Mesothelial cell of epicardium (in vitro differentiated cells): ENCODE data around the gene ANAPC15. TPM values are rescaled to one million over a fixed set of nuclear protein-coding genes. Genes with fewer than 3 reads are reported as not detected.
A peak's percentile ranks its signal among the peaks of the same experiment; 100 is the strongest.
"Not testable (repeated sequence)": the region's sequence is repeated elsewhere in the genome, so short reads cannot be mapped to it uniquely, and the experiment has no call there.

Source experiments
- DNase-seq, 2 experiments: peaks; one replicate each; pipeline ENCODE4 v3.0.0; 2021; ENCODE audit warnings: low spot score in 2 of 2; ENCODE audit not compliant: unreplicated experiment in 2 of 2
- H3K27ac Mint-ChIP-seq: 2 replicates; pipeline ENCODE4 v1.8.0; 2021; ENCODE audit warnings: mixed read lengths
- H3K27me3 Mint-ChIP-seq: 2 replicates; pipeline ENCODE4 v1.8.0; 2021; ENCODE audit warnings: low read depth, mixed read lengths
- H3K36me3 Mint-ChIP-seq: 2 replicates; pipeline ENCODE4 v1.8.0; 2021; ENCODE audit warnings: mixed read lengths
- H3K4me1 Mint-ChIP-seq: 2 replicates; pipeline ENCODE4 v1.8.0; 2021; ENCODE audit warnings: mixed read lengths
- H3K4me3 Mint-ChIP-seq: 2 replicates; pipeline ENCODE4 v1.8.0; 2021; ENCODE audit warnings: mild to moderate bottlenecking, moderate library complexity, mixed read lengths
- H3K9me3 Mint-ChIP-seq: 2 replicates; pipeline ENCODE4 v1.8.0; 2021; ENCODE audit warnings: mixed read lengths
- total RNA-seq: library from RNA; stranded (reverse); gene quantifications from 3 replicates; pipeline ENCODE4 v1.2.1, GENCODE V29; 2021
- TF ChIP-seq, protein P1 (sequence below): fragments of 200-600 bp; sonication (generic); IDR thresholded peaks from one replicate; pipeline ENCODE4 v1.5.0; 2021; ENCODE audit warnings: antibody characterized with exemption; ENCODE audit not compliant: unreplicated experiment

The ANAPC15 gene
- total RNA-seq, 1 donor from 2014 or later, result 39.3 TPM

DNA sequence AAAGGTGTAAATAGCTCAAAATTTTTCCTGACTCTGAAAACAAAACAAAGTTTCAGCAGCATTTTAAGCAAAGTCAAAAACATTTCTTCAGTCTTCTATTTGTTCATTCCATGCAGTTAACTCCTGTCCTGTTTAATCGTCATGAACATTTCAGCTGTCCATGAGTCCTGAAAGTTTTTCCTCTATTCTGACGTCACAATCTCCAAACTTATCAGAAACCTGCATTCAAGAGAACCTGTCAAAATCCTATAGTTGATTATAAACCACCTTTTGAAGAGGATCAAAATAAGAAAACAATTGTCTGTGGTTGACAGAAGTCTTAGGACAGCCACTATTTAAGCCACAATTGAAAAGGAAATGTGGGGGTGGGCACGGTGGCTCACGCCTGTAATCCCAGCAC, 38.4 kb upstream of the ANAPC15 start:
- DNase-seq, result no peak
- Mint-ChIP-seq H3K27me3 (no peaks in the 10 kb centered on the region), H3K9me3 (no peaks in the 10 kb centered on the region), H3K27ac (no peak overlapping the region), H3K4me3 (no peak overlapping the region), H3K4me1 (no peaks in the 10 kb centered on the region), H3K36me3 (no peaks in the 10 kb centered on the region)
- TF ChIP-seq, protein P1, sequence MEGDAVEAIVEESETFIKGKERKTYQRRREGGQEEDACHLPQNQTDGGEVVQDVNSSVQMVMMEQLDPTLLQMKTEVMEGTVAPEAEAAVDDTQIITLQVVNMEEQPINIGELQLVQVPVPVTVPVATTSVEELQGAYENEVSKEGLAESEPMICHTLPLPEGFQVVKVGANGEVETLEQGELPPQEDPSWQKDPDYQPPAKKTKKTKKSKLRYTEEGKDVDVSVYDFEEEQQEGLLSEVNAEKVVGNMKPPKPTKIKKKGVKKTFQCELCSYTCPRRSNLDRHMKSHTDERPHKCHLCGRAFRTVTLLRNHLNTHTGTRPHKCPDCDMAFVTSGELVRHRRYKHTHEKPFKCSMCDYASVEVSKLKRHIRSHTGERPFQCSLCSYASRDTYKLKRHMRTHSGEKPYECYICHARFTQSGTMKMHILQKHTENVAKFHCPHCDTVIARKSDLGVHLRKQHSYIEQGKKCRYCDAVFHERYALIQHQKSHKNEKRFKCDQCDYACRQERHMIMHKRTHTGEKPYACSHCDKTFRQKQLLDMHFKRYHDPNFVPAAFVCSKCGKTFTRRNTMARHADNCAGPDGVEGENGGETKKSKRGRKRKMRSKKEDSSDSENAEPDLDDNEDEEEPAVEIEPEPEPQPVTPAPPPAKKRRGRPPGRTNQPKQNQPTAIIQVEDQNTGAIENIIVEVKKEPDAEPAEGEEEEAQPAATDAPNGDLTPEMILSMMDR, result no peak

DNA sequence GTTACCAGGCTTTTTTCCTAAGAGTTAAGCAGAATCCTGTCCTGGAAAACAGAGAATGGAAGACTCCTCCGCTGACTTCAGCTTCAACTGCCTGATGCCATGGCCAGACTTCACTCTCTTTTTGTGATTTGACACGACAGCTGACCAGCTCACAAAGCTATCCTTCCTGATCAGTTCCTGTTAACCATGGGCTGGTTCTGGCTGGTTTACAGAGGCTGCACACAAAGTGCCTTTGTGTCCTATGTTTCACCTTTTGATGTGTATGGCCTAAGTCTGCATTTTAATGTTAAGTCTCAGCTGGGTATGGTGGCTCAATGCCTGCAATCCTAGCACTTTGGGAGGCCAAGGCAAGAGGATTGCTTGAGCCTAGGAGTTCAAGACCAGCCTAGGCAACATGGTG, 34.1 kb upstream of the ANAPC15 start:
- Mint-ChIP-seq H3K9me3 (no peaks in the 10 kb centered on the region), H3K4me1 (peaks cover 11% of the 10 kb centered on the region), H3K36me3 (no peaks in the 10 kb centered on the region), H3K4me3 (no peak overlapping the region), H3K27ac (no peak overlapping the region), H3K27me3 (no peaks in the 10 kb centered on the region)
- no peak for DNase-seq
- TF ChIP-seq, protein P1, result no peak

- TF ChIP-seq, protein P1, result no peak
- Mint-ChIP-seq H3K36me3 (no peaks in the 10 kb centered on the region), H3K4me3 (no peak overlapping the region), H3K27ac (no peak overlapping the region), H3K9me3 (no peaks in the 10 kb centered on the region), H3K27me3 (no peaks in the 10 kb centered on the region), H3K4me1 (peaks cover 13% of the 10 kb centered on the region)
- DNase-seq, result no peak
These were observed 32.5 kb upstream of the ANAPC15 start for GRCh38 chr11:72144807-72145565.

DNA sequence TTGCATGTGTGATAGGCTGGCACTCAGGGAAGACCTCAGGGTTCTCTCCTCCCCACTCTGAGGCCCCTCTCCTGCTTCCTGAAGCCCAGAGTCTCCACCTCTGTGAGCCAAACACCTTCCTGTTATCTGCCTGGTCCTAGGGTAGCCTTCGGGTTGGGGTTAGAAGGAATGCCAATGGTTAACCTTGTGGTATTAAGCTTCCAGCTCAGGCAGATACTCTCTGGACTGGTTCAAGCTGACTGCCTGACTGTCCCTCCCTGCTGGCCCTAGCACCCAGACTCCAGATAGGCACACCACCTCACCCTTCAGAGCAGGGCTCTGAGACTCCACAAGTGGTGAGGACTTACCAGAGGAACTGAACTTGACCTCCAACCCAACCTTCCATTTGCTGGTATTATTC, 30.0 kb upstream of the ANAPC15 start:
- H3K36me3 Mint-ChIP-seq, H3K27ac Mint-ChIP-seq, DNase-seq, H3K27me3 Mint-ChIP-seq, H3K4me3 Mint-ChIP-seq, H3K9me3 Mint-ChIP-seq: not testable (repeated sequence)
- H3K4me1 Mint-ChIP-seq, result peaks cover 13% of the 10 kb centered on the region

- not testable (repeated sequence) for H3K9me3 Mint-ChIP-seq, H3K36me3 Mint-ChIP-seq, H3K27me3 Mint-ChIP-seq, DNase-seq, H3K4me3 Mint-ChIP-seq
- Mint-ChIP-seq H3K4me1 (peaks cover 13% of the 10 kb centered on the region), H3K27ac (peak overlapping the region; percentile 31)
These were observed 29.6 kb upstream of the ANAPC15 start for GRCh38 chr11:72142086-72142485.

DNA sequence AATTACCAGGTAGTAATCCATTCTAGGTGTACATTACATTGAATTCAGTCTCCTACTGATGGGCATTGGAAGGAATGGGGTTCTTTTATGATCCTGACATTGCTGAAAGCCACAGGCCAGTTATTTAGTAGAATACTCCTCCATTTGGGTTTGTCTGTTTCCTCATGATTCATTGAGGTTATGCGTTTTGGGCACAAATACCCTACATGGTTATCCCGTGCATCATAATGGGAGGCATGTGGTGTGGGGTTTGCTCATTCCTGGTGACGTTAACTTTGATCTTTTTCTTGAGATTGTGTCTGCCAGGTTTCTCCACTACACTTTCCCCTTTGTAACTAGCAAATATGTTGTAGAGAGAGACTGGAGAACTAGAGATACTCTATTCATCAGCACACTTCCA, 28.6 kb upstream of the ANAPC15 start:
- Mint-ChIP-seq H3K9me3 (no peaks in the 10 kb centered on the region), H3K36me3 (no peaks in the 10 kb centered on the region), H3K27me3 (no peaks in the 10 kb centered on the region), H3K27ac (no peak overlapping the region), H3K4me3 (no peak overlapping the region), H3K4me1 (peaks cover 13% of the 10 kb centered on the region)
- TF ChIP-seq, protein P1, result no peak
- DNase-seq, result no peak
